Activated naive CD4-positive, alpha-beta T cell treated with anti-CD3 and anti-CD28 coated beads, Interleukin-2, amount 10 ng/mL, durations not matched to agents 7 days and 5 days (primary cell): Measurements from ENCODE around the gene TMEM178B.

Experiments
- CTCF ChIA-PET: fragments of 350-600 bp; sonication (Branson Sonifier 250); formaldehyde crosslinking; loops from one replicate; lab custom pipeline; 2021; ENCODE audit warnings: antibody characterized with exemption; lab: Charles Lee
- DNase-seq: peaks from one replicate; pipeline ENCODE4 v3.0.0-alpha.2; 2020
- H3K27ac Mint-ChIP-seq: one replicate; pipeline ENCODE4 v1.8.0; 2021; ENCODE audit warnings: mild to moderate bottlenecking, moderate library complexity, mixed read lengths
- H3K27me3 Mint-ChIP-seq: one replicate; pipeline ENCODE4 v1.8.0; 2021; ENCODE audit warnings: mild to moderate bottlenecking, mixed read lengths
- H3K36me3 Mint-ChIP-seq: one replicate; pipeline ENCODE4 v1.8.0; 2021; ENCODE audit warnings: mixed read lengths
- H3K4me1 Mint-ChIP-seq: one replicate; pipeline ENCODE4 v1.8.0; 2021; ENCODE audit warnings: mixed read lengths
- H3K4me3 Mint-ChIP-seq: one replicate; pipeline ENCODE4 v1.8.0; 2021; ENCODE audit warnings: mild to moderate bottlenecking, moderate library complexity, mixed read lengths
- H3K9me3 Mint-ChIP-seq: one replicate; pipeline ENCODE4 v1.8.0; 2021; ENCODE audit warnings: mixed read lengths

TMEM178B gene

DNA sequence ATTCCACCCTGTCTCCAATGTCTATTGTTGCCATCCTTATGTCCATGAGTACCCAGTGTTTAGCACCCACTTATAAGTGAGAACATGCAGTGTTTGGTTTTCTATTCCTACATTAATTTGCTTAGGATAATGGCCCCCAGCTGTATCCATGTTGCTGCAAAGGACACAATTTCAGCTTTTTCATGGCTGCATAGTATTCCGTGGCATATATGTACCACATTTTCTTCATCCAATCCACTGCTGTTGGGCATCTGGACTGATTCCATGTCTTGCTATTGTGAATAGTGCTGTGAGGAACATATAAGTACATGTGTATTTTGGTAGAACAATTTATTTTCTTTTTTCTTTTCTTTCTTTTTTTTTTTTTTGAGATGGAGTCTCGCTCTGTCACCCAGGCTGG is 68.2 kb downstream of the TMEM178B start:
- no peak overlapping the region for H3K27ac Mint-ChIP-seq
- H3K4me3 Mint-ChIP-seq, result no peak overlapping the region
- CTCF ChIA-PET, result no interaction called here
- H3K27me3 Mint-ChIP-seq, result peaks cover 7% of the 10 kb centered on the region
- H3K4me1 Mint-ChIP-seq, result no peaks in the 10 kb centered on the region
- no peak for DNase-seq
- H3K9me3 Mint-ChIP-seq, result no peaks in the 10 kb centered on the region
- no peaks in the 10 kb centered on the region for H3K36me3 Mint-ChIP-seq

GRCh38 chr7:141144921-141145629 is 71.2 kb downstream of the TMEM178B start:
- Mint-ChIP-seq H3K4me1 (no peaks in the 10 kb centered on the region), H3K27ac (no peak overlapping the region), H3K4me3 (no peak overlapping the region), H3K36me3 (no peaks in the 10 kb centered on the region), H3K27me3 (peaks cover 7% of the 10 kb centered on the region), H3K9me3 (no peaks in the 10 kb centered on the region)
- no peak for DNase-seq
- CTCF ChIA-PET, result no interaction called here

- CTCF ChIA-PET, result no interaction called here
- Mint-ChIP-seq H3K36me3 (no peaks in the 10 kb centered on the region), H3K4me3 (no peak overlapping the region), H3K4me1 (no peaks in the 10 kb centered on the region), H3K27ac (no peak overlapping the region), H3K9me3 (no peaks in the 10 kb centered on the region), H3K27me3 (peaks cover 7% of the 10 kb centered on the region)
- no peak for DNase-seq
These were observed 71.7 kb downstream of the TMEM178B start for GRCh38 chr7:141145630-141145982.

DNA sequence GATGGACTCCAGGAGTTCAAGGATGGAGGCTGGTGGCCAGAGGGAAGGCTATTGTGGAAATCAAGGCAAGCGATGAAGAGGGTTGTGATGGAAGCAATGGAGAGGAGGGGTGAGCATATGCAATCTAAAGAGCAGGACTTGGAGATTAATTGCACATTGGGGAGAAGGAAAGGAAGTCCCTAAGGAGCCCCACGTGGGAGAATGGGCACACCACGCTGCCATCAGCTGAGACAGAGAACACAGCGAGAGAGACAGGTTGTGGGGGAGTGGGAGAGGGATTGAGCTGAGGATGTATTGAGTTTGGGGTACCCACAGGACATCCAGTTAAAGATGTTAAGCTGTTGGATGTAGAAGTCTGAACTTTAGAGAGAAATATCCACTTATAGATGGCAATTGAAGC is 73.6 kb downstream of the TMEM178B start:
- peaks cover 7% of the 10 kb centered on the region for H3K27me3 Mint-ChIP-seq
- DNase-seq, result no peak
- H3K4me1 Mint-ChIP-seq, result no peaks in the 10 kb centered on the region
- no peaks in the 10 kb centered on the region for H3K36me3 Mint-ChIP-seq
- CTCF ChIA-PET, result no interaction called here
- no peaks in the 10 kb centered on the region for H3K9me3 Mint-ChIP-seq
- no peak overlapping the region for H3K27ac Mint-ChIP-seq
- H3K4me3 Mint-ChIP-seq, result no peak overlapping the region

DNA sequence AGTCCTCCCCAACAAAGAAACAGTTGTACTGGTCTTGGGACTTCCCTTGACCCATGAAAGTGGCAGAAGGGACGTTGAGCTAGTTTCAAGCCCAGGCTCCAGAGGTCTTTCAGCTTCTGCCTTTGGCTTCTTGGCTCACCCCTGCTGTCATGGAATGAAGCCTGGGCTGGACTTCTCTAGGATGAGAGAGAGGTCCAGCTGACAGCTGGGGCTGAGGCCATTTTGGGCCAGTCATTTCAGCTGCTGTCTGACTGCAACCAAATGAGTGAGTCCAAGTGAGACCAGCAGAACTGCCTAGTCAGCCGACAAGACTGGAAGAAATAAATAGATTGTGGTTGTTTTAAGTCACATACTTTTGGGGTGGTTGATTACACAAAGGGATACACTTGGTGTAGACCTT is 76.6 kb downstream of the TMEM178B start:
- no peaks in the 10 kb centered on the region for H3K9me3 Mint-ChIP-seq
- CTCF ChIA-PET, result no interaction called here
- DNase-seq, result no peak
- no peak overlapping the region for H3K4me3 Mint-ChIP-seq
- H3K36me3 Mint-ChIP-seq, result no peaks in the 10 kb centered on the region
- H3K4me1 Mint-ChIP-seq, result no peaks in the 10 kb centered on the region
- no peaks in the 10 kb centered on the region for H3K27me3 Mint-ChIP-seq
- no peak overlapping the region for H3K27ac Mint-ChIP-seq

- no peaks in the 10 kb centered on the region for H3K9me3 Mint-ChIP-seq
- H3K36me3 Mint-ChIP-seq, result no peaks in the 10 kb centered on the region
- H3K27ac Mint-ChIP-seq, result no peak overlapping the region
- no peak for DNase-seq
- CTCF ChIA-PET, result no interaction called here
- no peaks in the 10 kb centered on the region for H3K4me1 Mint-ChIP-seq
- peaks cover 3% of the 10 kb centered on the region for H3K27me3 Mint-ChIP-seq
- H3K4me3 Mint-ChIP-seq, result no peak overlapping the region
These were observed 77.9 kb downstream of the TMEM178B start for GRCh38 chr7:141151746-141152145.

- CTCF ChIA-PET, result no interaction called here
- peaks cover 10% of the 10 kb centered on the region for H3K27me3 Mint-ChIP-seq
- no peaks in the 10 kb centered on the region for H3K9me3 Mint-ChIP-seq
- no peak for DNase-seq
- H3K4me3 Mint-ChIP-seq, result no peak overlapping the region
- H3K36me3 Mint-ChIP-seq, result no peaks in the 10 kb centered on the region
- H3K4me1 Mint-ChIP-seq, result no peaks in the 10 kb centered on the region
- H3K27ac Mint-ChIP-seq, result no peak overlapping the region
These were observed 79.4 kb downstream of the TMEM178B start for GRCh38 chr7:141153231-141153630.

- Mint-ChIP-seq H3K27me3 (peaks cover 10% of the 10 kb centered on the region), H3K27ac (no peak overlapping the region), H3K9me3 (no peaks in the 10 kb centered on the region), H3K4me3 (no peak overlapping the region), H3K4me1 (no peaks in the 10 kb centered on the region), H3K36me3 (no peaks in the 10 kb centered on the region)
- CTCF ChIA-PET, result no interaction called here
- no peak for DNase-seq
These were observed 80.4 kb downstream of the TMEM178B start for GRCh38 chr7:141154131-141154732.

GRCh38 chr7:141156407-141156806 is 82.5 kb downstream of the TMEM178B start:
- no peak overlapping the region for H3K4me3 Mint-ChIP-seq
- peaks cover 13% of the 10 kb centered on the region for H3K27me3 Mint-ChIP-seq
- no peaks in the 10 kb centered on the region for H3K4me1 Mint-ChIP-seq
- no peak overlapping the region for H3K27ac Mint-ChIP-seq
- H3K36me3 Mint-ChIP-seq, result no peaks in the 10 kb centered on the region
- CTCF ChIA-PET, result no interaction called here
- H3K9me3 Mint-ChIP-seq, result no peaks in the 10 kb centered on the region
- no peak for DNase-seq

DNA sequence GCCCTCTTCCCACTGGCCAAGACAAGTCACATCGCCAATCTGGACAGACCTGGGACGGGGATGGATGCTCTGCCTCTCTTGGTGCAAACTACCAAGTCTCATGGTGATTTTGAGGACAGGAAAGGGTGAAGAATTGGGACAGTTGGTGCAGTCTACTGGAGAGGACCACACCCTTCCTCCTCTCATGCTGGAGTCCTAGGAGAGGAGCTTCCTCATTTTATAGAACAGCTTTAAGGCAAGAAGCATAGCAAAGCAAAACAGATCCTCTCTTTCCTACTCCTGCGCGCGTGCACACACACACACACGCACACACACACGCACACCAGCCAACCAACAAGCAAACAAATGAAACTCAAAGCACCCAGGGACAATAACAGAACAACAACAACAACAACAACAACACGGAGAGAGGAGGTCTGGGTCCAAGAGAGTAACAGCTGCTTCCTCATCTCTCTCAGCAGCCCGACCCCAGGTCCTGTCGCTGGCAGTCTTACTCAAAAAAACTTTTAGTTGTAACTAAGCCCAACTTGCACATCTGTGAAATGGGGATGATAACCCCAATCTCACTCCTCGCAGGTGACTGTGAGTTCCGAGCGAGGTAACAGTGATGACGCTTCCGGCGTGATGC is 83.4 kb downstream of the TMEM178B start:
- H3K36me3 Mint-ChIP-seq, result no peaks in the 10 kb centered on the region
- DNase-seq, result no peak
- no peaks in the 10 kb centered on the region for H3K9me3 Mint-ChIP-seq
- H3K4me1 Mint-ChIP-seq, result no peaks in the 10 kb centered on the region
- no peak overlapping the region for H3K27ac Mint-ChIP-seq
- H3K27me3 Mint-ChIP-seq, result peaks cover 18% of the 10 kb centered on the region
- CTCF ChIA-PET, result no interaction called here
- no peak overlapping the region for H3K4me3 Mint-ChIP-seq

DNA sequence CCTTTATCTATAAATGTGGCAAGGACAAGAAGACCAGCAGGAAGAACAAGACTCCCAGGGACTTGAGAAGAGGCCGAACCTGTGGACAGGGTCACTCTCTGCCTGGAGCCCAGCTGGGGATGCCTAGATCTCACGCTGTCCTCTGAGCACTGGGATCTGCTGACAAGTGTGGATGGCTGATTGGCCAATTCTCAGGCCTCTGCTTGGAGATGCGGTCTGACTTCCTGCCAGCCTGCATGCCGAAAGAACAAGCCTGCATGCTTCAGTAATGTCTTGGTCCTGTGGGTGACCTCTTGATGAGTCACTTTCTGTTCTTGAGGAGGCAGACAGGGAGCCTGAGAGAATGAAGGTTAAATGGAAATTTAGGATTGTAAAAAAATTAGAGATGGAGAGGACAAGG is 84.7 kb downstream of the TMEM178B start:
- CTCF ChIA-PET, result no interaction called here
- Mint-ChIP-seq H3K4me1 (no peaks in the 10 kb centered on the region), H3K27ac (no peak overlapping the region), H3K27me3 (peaks cover 18% of the 10 kb centered on the region), H3K9me3 (no peaks in the 10 kb centered on the region), H3K4me3 (no peak overlapping the region), H3K36me3 (no peaks in the 10 kb centered on the region)
- no peak for DNase-seq

DNA sequence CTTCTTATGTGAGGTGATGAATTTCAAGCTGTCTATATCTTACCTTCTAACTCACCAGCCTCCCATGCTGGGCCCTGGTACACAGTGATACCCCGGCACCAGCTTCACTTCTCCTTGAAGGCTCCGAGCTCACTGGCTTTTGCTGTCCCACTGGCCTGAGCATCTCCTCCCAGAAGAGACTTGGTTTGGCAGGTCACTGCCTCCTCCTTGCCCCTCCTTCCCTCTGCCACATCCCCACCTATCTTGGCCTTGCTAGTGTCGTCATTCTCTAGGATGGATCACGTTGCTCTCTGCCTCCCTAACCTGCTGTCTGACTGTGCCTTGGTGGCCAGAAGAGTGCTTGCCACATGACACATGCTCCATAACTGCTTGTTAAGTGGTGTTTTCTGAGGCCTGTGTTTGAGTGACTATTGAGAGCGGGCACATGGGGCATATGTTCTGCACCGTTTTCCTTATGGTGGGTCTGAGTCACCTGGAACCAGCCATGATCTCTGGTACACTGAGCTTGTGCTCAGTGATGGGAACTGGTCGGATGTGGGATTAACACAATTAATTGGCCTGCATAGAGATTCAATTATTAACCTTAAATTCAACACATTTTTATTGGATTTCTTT is 86.5 kb downstream of the TMEM178B start:
- Mint-ChIP-seq H3K9me3 (no peaks in the 10 kb centered on the region), H3K27ac (no peak overlapping the region), H3K4me3 (no peak overlapping the region), H3K4me1 (no peaks in the 10 kb centered on the region), H3K36me3 (no peaks in the 10 kb centered on the region), H3K27me3 (peaks cover 18% of the 10 kb centered on the region)
- CTCF ChIA-PET, result no interaction called here
- no peak for DNase-seq

GRCh38 chr7:141161550-141162535 is 88.0 kb downstream of the TMEM178B start:
- Mint-ChIP-seq H3K4me3 (no peak overlapping the region), H3K36me3 (no peaks in the 10 kb centered on the region), H3K4me1 (no peaks in the 10 kb centered on the region), H3K27ac (no peak overlapping the region), H3K9me3 (no peaks in the 10 kb centered on the region), H3K27me3 (peaks cover 14% of the 10 kb centered on the region)
- no peak for DNase-seq
- CTCF ChIA-PET, result no interaction called here

- peaks cover 8% of the 10 kb centered on the region for H3K27me3 Mint-ChIP-seq
- no peak overlapping the region for H3K27ac Mint-ChIP-seq
- CTCF ChIA-PET, result no interaction called here
- no peaks in the 10 kb centered on the region for H3K4me1 Mint-ChIP-seq
- DNase-seq, result no peak
- no peak overlapping the region for H3K4me3 Mint-ChIP-seq
- no peaks in the 10 kb centered on the region for H3K36me3 Mint-ChIP-seq
- H3K9me3 Mint-ChIP-seq, result no peaks in the 10 kb centered on the region
These were observed 91.7 kb downstream of the TMEM178B start for GRCh38 chr7:141165521-141165920.
